WTC11 (cell line): ENCODE measurements around the gene INSL3. TPM values are rescaled to one million over a fixed set of nuclear protein-coding genes. Genes with fewer than 3 reads are reported as not detected.

Source experiments
- ATAC-seq: fragments of 200-7000 bp; cut with Tn5 transposase; 2 replicates; pipeline ENCODE4 v1.10.0; 2021; ENCODE audit warnings: mild to moderate bottlenecking, moderate library complexity
- CTCF ChIA-PET: fragments of 300-600 bp; sonication (Branson Sonifier 250); formaldehyde crosslinking; loops from one replicate; lab custom pipeline; 2021; ENCODE audit warnings: antibody characterized with exemption; lab: Charles Lee
- POLR2A ChIA-PET: fragments of 350-600 bp; sonication (Branson Sonifier 250); formaldehyde crosslinking; loops from one replicate; lab custom pipeline; 2021; ENCODE audit warnings: antibody characterized with exemption; lab: Charles Lee
- DNase-seq: peaks from one replicate; pipeline ENCODE4 v3.0.0; 2021; ENCODE audit warnings: low spot score
- H3K27ac Mint-ChIP-seq: 2 replicates; pipeline ENCODE4 v1.8.0; 2021; ENCODE audit warnings: mixed read lengths
- H3K27me3 Mint-ChIP-seq: 2 replicates; pipeline ENCODE4 v1.8.0; 2021; ENCODE audit warnings: low read depth, mild to moderate bottlenecking, moderate library complexity, mixed read lengths
- H3K36me3 Mint-ChIP-seq: 2 replicates; pipeline ENCODE4 v1.8.0; 2021; ENCODE audit warnings: mixed read lengths
- H3K4me1 Mint-ChIP-seq: 2 replicates; pipeline ENCODE4 v1.8.0; 2022; ENCODE audit warnings: mixed read lengths
- H3K4me3 Mint-ChIP-seq: 2 replicates; pipeline ENCODE4 v1.8.0; 2021; ENCODE audit warnings: mild to moderate bottlenecking, moderate library complexity, mixed read lengths
- H3K9me3 Mint-ChIP-seq: 2 replicates; pipeline ENCODE4 v1.8.0; 2021; ENCODE audit warnings: mixed read lengths
- ATF3 ChIP-seq: sonication (generic); formaldehyde crosslinking; conservative IDR thresholded peaks from 2 replicates; pipeline ENCODE4 v1.8.1; 2022; ENCODE audit warnings: mild to moderate bottlenecking, missing genetic modification reagents
- CDX4 ChIP-seq: fragments of 250-450 bp; sonication (Bioruptor Pico); IDR thresholded peaks from 2 replicates; pipeline ENCODE4 v1.9.0; 2021; ENCODE audit warnings: moderate library complexity, mild to moderate bottlenecking, inconsistent platforms, borderline replicate concordance
- E2F1 ChIP-seq: sonication (generic); formaldehyde crosslinking; IDR thresholded peaks from 2 replicates; pipeline ENCODE4 v1.8.0; 2022; ENCODE audit warnings: mild to moderate bottlenecking, missing genetic modification reagents
- ETV6 ChIP-seq: sonication (generic); formaldehyde crosslinking; IDR thresholded peaks from 2 replicates; pipeline ENCODE4 v1.8.1; 2022; ENCODE audit warnings: mild to moderate bottlenecking, missing genetic modification reagents
- FOXK1 ChIP-seq: sonication (generic); formaldehyde crosslinking; IDR thresholded peaks from 2 replicates; pipeline ENCODE4 v1.8.0; 2022; ENCODE audit warnings: mild to moderate bottlenecking, moderate library complexity, missing genetic modification reagents
- IRF1 ChIP-seq: sonication (generic); formaldehyde crosslinking; IDR thresholded peaks from 2 replicates; pipeline ENCODE4 v1.8.0; 2023; ENCODE audit warnings: missing genetic modification reagents
- IRF2 ChIP-seq: sonication (generic); formaldehyde crosslinking; IDR thresholded peaks from 2 replicates; pipeline ENCODE4 v1.8.0; 2022; ENCODE audit warnings: low read depth, missing genetic modification reagents, borderline replicate concordance
- MLX ChIP-seq: sonication (generic); formaldehyde crosslinking; IDR thresholded peaks from 2 replicates; pipeline ENCODE4 v1.8.1; 2023; ENCODE audit warnings: mild to moderate bottlenecking, missing genetic modification reagents, moderate library complexity
- NR1H2 ChIP-seq: sonication (generic); formaldehyde crosslinking; IDR thresholded peaks from 2 replicates; pipeline ENCODE4 v1.9.0; 2021; ENCODE audit warnings: mild to moderate bottlenecking, moderate library complexity, missing genetic modification reagents
- OVOL2 ChIP-seq: fragments of 250-450 bp; sonication (Bioruptor Pico); IDR thresholded peaks from 2 replicates; pipeline ENCODE4 v1.9.0; 2021; ENCODE audit warnings: mild to moderate bottlenecking, borderline replicate concordance
- PRDM15 ChIP-seq: sonication (generic); formaldehyde crosslinking; IDR thresholded peaks from 2 replicates; pipeline ENCODE4 v1.8.0; 2022; ENCODE audit warnings: missing genetic modification reagents
- SOX15 ChIP-seq: fragments of 250-450 bp; sonication (Bioruptor Pico); IDR thresholded peaks from 2 replicates; pipeline ENCODE4 v1.9.0; 2021; ENCODE audit warnings: mild to moderate bottlenecking
- STAT6 ChIP-seq: sonication (generic); formaldehyde crosslinking; conservative IDR thresholded peaks from 2 replicates; pipeline ENCODE4 v1.8.1; 2023; ENCODE audit warnings: mild to moderate bottlenecking, low read depth, missing genetic modification reagents, moderate library complexity
- TEAD1 ChIP-seq: sonication (generic); formaldehyde crosslinking; IDR thresholded peaks from 2 replicates; pipeline ENCODE4 v1.8.0; 2022; ENCODE audit warnings: mild to moderate bottlenecking, missing genetic modification reagents
- ZBTB21 ChIP-seq: sonication (generic); formaldehyde crosslinking; IDR thresholded peaks from 2 replicates; pipeline ENCODE4 v1.8.1; 2023; ENCODE audit warnings: mild to moderate bottlenecking, missing genetic modification reagents, borderline replicate concordance
- ZNF138 ChIP-seq: sonication (generic); formaldehyde crosslinking; conservative IDR thresholded peaks from 2 replicates; pipeline ENCODE4 v1.8.1; 2022; ENCODE audit warnings: mild to moderate bottlenecking, moderate library complexity, missing genetic modification reagents
- ZNF396 ChIP-seq: fragments of 250-450 bp; sonication (Bioruptor Pico); IDR thresholded peaks from 2 replicates; pipeline ENCODE4 v1.8.0; 2021; ENCODE audit warnings: mild to moderate bottlenecking, moderate library complexity, borderline replicate concordance
- ZNF423 ChIP-seq: fragments of 250-450 bp; sonication (Bioruptor Pico); IDR thresholded peaks from 2 replicates; pipeline ENCODE4 v2.1.2; 2022; ENCODE audit warnings: mild to moderate bottlenecking, moderate library complexity
- total RNA-seq: library from RNA; stranded (reverse); gene quantifications from 3 replicates; pipeline ENCODE4 v1.2.3, GENCODE V29; 2021

INSL3 gene
- total RNA-seq, 1 experiment from 2014 or later, result 0.79 TPM

GRCh38 chr19:17797424-17798201 lies 23.7 kb downstream of the INSL3 start:
- DNase-seq (no peak), ATAC-seq (no peak)
- H3K36me3 Mint-ChIP-seq, result no peaks in the 10 kb centered on the region
- H3K27me3 Mint-ChIP-seq, result peaks cover 29% of the 10 kb centered on the region
- no peak overlapping the region for H3K27ac Mint-ChIP-seq
- H3K4me3 Mint-ChIP-seq, result no peak overlapping the region
- ChIA-PET POLR2A (no interaction called here), CTCF (interaction anchor here (0.8 kb wide), 1 partner anchor 62 kb away, joined by 3 read pairs; the partner anchor contains the start of gene RPL18A)
- peaks cover 8% of the 10 kb centered on the region for H3K4me1 Mint-ChIP-seq
- TF ChIP-seq FOXK1 (CRISPR knock-in tag) (no peak), ZNF423 (CRISPR knock-in tag) (no peak), MLX (CRISPR knock-in tag) (no peak), IRF1 (CRISPR knock-in tag) (no peak), CDX4 (no peak), IRF2 (no peak), TEAD1 (CRISPR knock-in tag) (no peak), ETV6 (no peak), PRDM15 (CRISPR knock-in tag) (no peak), NR1H2 (no peak), SOX15 (CRISPR knock-in tag) (no peak), ZNF396 (CRISPR knock-in tag) (no peak), STAT6 (CRISPR knock-in tag) (no peak), ATF3 (CRISPR knock-in tag) (no peak), OVOL2 (CRISPR knock-in tag) (no peak), ZNF138 (CRISPR knock-in tag) (no peak), ZBTB21 (no peak), E2F1 (CRISPR knock-in tag) (no peak)
- H3K9me3 Mint-ChIP-seq, result no peaks in the 10 kb centered on the region
